Central memory CD8-positive, alpha-beta T cell (primary cell): Measurements from ENCODE around the gene TMBIM4.
"Not testable (repeated sequence)": the region's sequence is repeated elsewhere in the genome, so short reads cannot be mapped to it uniquely, and the experiment has no call there.

Experiments used
- ATAC-seq: fragments of 150-1000 bp; cut with Tn5 transposase; replicated peaks from 2 replicates; pipeline ENCODE4 v1.10.0; 2022; ENCODE audit warnings: mild to moderate bottlenecking, moderate FRiP score, moderate number of reproducible peaks; ENCODE audit not compliant: poor library complexity, severe bottlenecking; ENCODE audit errors: extremely low read depth
- DNase-seq, 2 donors: peaks; one replicate each; pipeline ENCODE4 v3.0.0; 2021; ENCODE audit warnings: low spot score in 2 of 2
- H3K27ac Mint-ChIP-seq: one replicate; pipeline ENCODE4 v1.8.0; 2022; ENCODE audit warnings: low read depth, mild to moderate bottlenecking, moderate library complexity, mixed read lengths
- H3K27me3 Mint-ChIP-seq: one replicate; pipeline ENCODE4 v1.8.0; 2022; ENCODE audit warnings: mixed read lengths
- H3K36me3 Mint-ChIP-seq: one replicate; pipeline ENCODE4 v1.8.0; 2022; ENCODE audit warnings: mild to moderate bottlenecking, moderate library complexity, mixed read lengths; ENCODE audit not compliant: insufficient read depth
- H3K4me1 Mint-ChIP-seq: one replicate; pipeline ENCODE4 v1.8.0; 2022; ENCODE audit warnings: mixed read lengths
- H3K4me3 Mint-ChIP-seq: one replicate; pipeline ENCODE4 v1.8.0; 2022; ENCODE audit warnings: mild to moderate bottlenecking, moderate library complexity, mixed read lengths
- H3K9me3 Mint-ChIP-seq: one replicate; pipeline ENCODE4 v1.8.0; 2022; ENCODE audit warnings: mixed read lengths

The TMBIM4 gene

DNA sequence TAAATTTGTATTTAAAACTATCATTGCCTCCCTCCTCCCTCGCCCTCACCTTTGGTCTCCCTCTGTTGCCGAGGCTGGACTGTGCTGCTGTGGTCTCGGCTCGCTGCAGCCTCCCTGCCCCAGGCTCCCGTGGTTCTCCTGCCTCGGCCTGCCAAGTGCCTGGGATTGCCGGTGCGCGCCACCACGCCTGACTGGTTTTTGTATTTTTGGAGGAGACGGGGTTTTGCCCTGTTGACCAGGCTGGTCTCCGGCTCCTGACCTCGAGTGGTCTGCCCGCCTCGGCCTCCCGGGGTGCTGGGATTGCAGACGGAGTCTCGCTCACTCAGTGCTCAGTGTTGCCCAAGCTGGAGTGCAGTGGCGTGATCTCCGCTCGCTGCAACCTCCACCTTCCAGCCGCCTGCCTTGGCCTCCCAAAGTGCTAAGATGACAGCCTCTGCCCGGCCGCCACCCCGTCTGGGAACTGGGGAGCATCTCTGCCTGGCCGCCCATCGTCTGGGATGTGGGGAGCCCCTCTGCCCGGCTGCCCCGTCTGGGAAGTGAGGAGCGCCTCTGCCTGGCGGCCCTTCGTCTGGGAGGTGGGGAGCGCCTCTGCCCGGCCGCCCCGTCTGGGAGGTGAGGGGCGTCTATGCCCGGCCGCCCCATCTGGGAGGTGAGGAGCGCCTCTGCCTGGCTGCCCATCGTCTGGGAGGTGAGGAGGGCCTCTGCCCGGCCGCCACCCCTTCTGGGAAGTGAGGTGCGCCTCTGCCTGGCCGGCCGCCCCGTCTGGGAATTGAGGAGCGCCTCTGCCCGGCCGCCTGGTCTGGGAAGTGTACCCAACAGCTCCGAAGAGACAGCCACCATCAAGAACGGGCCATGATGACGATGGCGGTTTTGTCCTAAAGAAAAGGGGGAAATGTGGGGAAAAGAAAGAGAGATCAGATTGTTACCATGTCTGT, 4.9 kb upstream of the TMBIM4 start:
- DNase-seq, ATAC-seq, H3K36me3 Mint-ChIP-seq, H3K4me3 Mint-ChIP-seq, H3K9me3 Mint-ChIP-seq, H3K27ac Mint-ChIP-seq, H3K4me1 Mint-ChIP-seq: not testable (repeated sequence)
- peaks cover 31% of the 10 kb centered on the region for H3K27me3 Mint-ChIP-seq

DNA sequence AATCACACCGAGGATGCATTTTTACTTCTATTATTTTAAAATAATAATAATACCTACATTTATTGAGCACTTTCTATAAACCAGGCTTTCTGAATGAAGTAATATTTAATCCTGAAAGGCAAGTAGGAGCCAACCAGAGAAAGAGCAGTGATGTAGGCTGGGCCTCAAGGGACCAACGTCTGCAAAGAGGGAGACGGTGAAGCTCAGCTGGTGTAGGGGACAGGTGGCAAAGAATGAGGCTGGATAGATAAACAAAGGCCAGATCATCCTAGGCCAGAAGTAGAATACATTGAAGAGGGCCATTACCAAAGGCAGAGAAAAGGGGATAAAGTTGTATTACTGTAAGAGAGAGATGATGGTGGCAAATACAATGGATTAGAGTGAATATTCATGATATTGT, 810 bp upstream of the TMBIM4 start:
- peaks cover 19% of the 10 kb centered on the region for H3K36me3 Mint-ChIP-seq
- peaks cover 39% of the 10 kb centered on the region for H3K4me1 Mint-ChIP-seq
- DNase-seq = no peak
- H3K4me3 Mint-ChIP-seq = peak overlapping the region; percentile 95
- H3K27me3 Mint-ChIP-seq = peaks cover 6% of the 10 kb centered on the region
- peak overlapping the region; percentile 99 for H3K27ac Mint-ChIP-seq
- no peaks in the 10 kb centered on the region for H3K9me3 Mint-ChIP-seq
- ATAC-seq = no peak

DNA sequence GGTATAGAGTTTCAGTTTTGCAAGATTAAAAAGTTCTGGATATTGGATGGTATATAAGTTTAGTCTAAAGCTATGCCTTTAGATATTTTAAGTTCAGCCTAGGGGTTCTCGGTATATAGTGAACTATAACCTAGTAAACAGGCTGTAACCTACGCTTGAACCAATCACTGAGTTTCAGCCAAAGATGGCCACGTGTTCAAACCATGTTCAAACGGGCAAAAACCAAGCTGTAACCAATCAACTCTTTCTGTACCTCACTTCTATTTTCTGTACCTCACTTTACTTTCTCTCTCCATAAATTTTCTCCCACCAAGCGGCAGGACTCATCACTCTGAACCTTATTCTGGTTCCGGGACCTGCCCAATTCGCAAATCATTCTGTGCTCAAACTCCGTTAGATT, 1.4 kb downstream of the TMBIM4 start:
- H3K4me1 Mint-ChIP-seq = peaks cover 58% of the 10 kb centered on the region
- peak overlapping the region; percentile 99 for H3K27ac Mint-ChIP-seq
- no peaks in the 10 kb centered on the region for H3K9me3 Mint-ChIP-seq
- ATAC-seq (no peak), DNase-seq (no peak)
- no peaks in the 10 kb centered on the region for H3K27me3 Mint-ChIP-seq
- H3K4me3 Mint-ChIP-seq = peak overlapping the region; percentile 95
- peaks cover 24% of the 10 kb centered on the region for H3K36me3 Mint-ChIP-seq

DNA sequence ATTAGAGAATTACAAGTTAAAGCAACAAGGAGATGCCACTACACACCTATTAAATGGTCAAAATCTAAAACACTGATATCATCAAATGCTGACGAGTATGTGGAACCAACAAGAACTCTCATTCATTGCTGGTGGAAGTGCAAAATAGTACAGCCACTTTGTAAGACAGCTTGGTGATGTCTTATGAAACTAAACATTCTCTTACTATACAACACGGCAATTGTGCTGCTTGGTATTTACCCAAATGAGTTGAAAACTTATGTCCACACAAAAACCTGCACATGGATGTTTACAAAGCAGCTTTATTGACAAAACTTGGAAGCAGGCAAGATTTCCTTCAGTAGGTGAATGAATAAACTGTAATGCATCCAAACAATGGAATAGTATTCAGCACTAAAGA, 3.2 kb downstream of the TMBIM4 start:
- peaks cover 75% of the 10 kb centered on the region for H3K4me1 Mint-ChIP-seq
- ATAC-seq (no peak), DNase-seq (no peak)
- peak overlapping the region; percentile 82 for H3K27ac Mint-ChIP-seq
- peak overlapping the region; percentile 16 for H3K4me3 Mint-ChIP-seq
- peaks cover 24% of the 10 kb centered on the region for H3K36me3 Mint-ChIP-seq
- H3K9me3 Mint-ChIP-seq = no peaks in the 10 kb centered on the region
- H3K27me3 Mint-ChIP-seq = no peaks in the 10 kb centered on the region

DNA sequence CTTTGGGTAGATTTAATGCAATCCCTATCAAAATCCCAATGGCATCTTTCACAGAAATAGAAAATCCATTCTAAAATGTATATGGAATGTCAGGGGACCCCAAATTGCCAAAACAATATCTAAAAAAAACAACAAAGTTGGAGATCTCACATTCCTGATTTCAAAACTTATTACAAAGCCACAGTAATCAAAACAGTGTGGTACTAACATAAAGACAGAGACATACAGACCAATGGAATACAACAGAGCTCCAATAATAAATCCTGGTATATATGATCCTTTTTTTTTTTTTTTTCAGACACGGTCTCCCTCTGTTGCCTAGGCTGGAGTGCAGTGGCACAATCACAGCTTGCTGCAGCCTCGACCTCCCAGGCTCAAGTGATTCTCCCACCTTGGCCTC, 4.7 kb downstream of the TMBIM4 start:
- H3K4me3 Mint-ChIP-seq = no peak overlapping the region
- H3K9me3 Mint-ChIP-seq = no peaks in the 10 kb centered on the region
- peaks cover 67% of the 10 kb centered on the region for H3K4me1 Mint-ChIP-seq
- no peak overlapping the region for H3K27ac Mint-ChIP-seq
- H3K27me3 Mint-ChIP-seq = no peaks in the 10 kb centered on the region
- peaks cover 24% of the 10 kb centered on the region for H3K36me3 Mint-ChIP-seq
- DNase-seq (no peak), ATAC-seq (no peak)

DNA sequence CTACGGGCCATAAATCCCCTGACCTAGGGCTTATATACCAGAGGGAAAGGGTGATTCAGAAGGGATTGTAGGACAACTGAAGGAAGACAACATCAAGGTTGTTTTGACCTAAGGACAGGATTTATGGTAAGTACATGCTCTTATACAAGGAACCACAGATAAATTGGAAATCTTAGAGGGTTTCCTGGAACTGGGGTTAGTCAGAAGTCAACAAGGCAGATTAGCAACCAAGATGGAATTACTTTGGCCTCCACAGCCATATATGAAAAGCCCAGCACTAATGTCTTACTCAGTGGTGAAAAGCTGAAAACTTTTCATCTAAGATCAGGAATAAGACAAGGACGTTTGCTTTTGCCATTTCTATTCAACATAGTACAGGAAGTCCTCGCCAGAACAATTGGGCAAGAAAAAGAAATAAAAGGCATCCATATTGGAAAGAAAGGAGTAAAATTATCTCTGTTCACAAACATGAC, 5.4 kb downstream of the TMBIM4 start:
- H3K4me3 Mint-ChIP-seq = no peak overlapping the region
- H3K27ac Mint-ChIP-seq = peak overlapping the region; percentile 70
- peaks cover 74% of the 10 kb centered on the region for H3K4me1 Mint-ChIP-seq
- peaks cover 21% of the 10 kb centered on the region for H3K36me3 Mint-ChIP-seq
- no peak for DNase-seq
- H3K27me3 Mint-ChIP-seq = no peaks in the 10 kb centered on the region
- no peaks in the 10 kb centered on the region for H3K9me3 Mint-ChIP-seq
- ATAC-seq = no peak

DNA sequence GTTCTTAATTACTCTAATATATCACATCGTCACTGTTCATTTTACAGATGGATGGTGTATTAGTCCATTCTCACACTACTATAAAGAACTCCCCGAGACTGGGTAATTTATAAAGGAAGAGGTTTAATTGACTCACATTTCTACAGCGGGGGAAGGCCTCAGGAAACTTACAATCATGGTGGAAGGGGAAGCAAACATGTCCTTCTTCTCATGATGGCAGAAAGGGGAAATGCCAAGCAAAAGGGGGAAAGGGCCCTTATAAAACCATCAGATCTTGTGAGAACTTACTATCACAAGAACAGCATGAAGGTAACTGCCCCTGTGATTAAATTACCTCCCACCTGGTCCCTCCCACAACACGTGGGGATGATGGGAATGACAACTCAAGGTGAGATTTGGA, 6.5 kb downstream of the TMBIM4 start:
- peak overlapping the region; percentile 70 for H3K27ac Mint-ChIP-seq
- no peak overlapping the region for H3K4me3 Mint-ChIP-seq
- DNase-seq (no peak), ATAC-seq (no peak)
- H3K36me3 Mint-ChIP-seq = peaks cover 12% of the 10 kb centered on the region
- peaks cover 70% of the 10 kb centered on the region for H3K4me1 Mint-ChIP-seq
- no peaks in the 10 kb centered on the region for H3K9me3 Mint-ChIP-seq
- H3K27me3 Mint-ChIP-seq = no peaks in the 10 kb centered on the region

DNA sequence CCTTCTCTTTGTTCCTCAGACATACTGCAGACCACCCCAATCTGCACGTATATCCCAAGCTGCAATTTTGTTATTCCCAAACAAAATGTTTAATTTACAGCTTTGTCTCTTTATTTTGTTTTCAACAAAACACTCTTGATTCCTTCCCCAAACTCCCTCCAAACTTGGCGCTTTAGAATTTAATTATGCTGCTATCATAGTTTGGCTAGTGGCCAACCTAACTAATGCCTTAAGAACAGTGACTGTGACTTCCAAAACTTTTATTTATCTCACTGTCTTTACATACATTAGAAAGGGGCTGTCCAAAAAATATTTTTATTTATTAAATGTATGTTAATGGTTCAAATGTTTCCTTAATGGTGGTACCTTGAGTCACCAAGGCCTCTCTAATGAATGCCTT, 7.1 kb downstream of the TMBIM4 start:
- H3K27me3 Mint-ChIP-seq = no peaks in the 10 kb centered on the region
- no peak overlapping the region for H3K4me3 Mint-ChIP-seq
- no peak for ATAC-seq
- H3K36me3 Mint-ChIP-seq = peaks cover 10% of the 10 kb centered on the region
- H3K4me1 Mint-ChIP-seq = peaks cover 67% of the 10 kb centered on the region
- H3K27ac Mint-ChIP-seq = peak overlapping the region; percentile 70
- no peaks in the 10 kb centered on the region for H3K9me3 Mint-ChIP-seq
- DNase-seq = no peak

DNA sequence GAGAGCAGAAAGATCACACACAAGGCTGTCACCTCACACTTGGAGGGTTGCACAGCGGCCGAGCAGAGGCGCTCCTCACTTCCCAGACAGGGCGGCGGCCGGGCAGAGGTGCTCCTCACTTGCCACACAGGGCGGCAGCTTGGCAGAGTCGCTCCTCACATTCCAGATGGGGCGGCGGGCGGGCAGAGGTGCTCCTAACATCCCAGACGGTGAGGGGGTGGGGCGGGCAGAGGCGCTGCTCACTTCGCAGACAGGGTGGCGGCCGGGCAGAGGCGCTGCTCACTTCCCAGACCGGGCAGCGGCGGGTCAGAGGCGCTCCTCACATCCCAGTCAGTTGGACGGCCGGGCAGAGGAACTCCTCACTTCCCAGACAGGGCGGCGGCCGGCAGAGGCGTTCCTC, 9.1 kb downstream of the TMBIM4 start:
- H3K27me3 Mint-ChIP-seq = no peaks in the 10 kb centered on the region
- H3K36me3 Mint-ChIP-seq = peaks cover 8% of the 10 kb centered on the region
- no peak for DNase-seq
- H3K4me1 Mint-ChIP-seq = peaks cover 73% of the 10 kb centered on the region
- no peak for ATAC-seq
- H3K9me3 Mint-ChIP-seq = no peaks in the 10 kb centered on the region
- H3K27ac Mint-ChIP-seq = no peak overlapping the region
- no peak overlapping the region for H3K4me3 Mint-ChIP-seq

DNA sequence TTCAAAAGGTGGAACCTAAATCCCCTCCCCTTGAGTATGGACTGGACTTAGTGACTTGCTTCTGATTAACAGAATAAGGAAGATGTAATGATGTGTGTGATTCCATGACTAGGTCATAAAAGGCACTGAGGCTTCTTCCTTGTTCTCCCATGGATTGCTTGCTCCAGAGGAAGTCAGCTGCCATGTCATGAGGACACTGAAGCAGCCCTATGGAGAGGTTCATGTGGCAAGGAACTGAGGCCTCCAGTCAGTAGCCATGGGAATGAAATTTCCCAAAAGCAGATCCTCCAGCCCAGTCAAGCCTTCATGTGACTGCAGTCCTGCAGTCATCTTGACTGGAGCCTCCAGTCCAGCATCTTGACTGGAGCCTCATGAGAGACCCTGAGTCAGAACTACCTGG, 10.7 kb downstream of the TMBIM4 start:
- H3K4me3 Mint-ChIP-seq = no peak overlapping the region
- ATAC-seq (no peak), DNase-seq (no peak)
- H3K36me3 Mint-ChIP-seq = peaks cover 3% of the 10 kb centered on the region
- H3K4me1 Mint-ChIP-seq = peaks cover 69% of the 10 kb centered on the region
- H3K27ac Mint-ChIP-seq = peak overlapping the region; percentile 45
- H3K9me3 Mint-ChIP-seq = no peaks in the 10 kb centered on the region
- no peaks in the 10 kb centered on the region for H3K27me3 Mint-ChIP-seq

DNA sequence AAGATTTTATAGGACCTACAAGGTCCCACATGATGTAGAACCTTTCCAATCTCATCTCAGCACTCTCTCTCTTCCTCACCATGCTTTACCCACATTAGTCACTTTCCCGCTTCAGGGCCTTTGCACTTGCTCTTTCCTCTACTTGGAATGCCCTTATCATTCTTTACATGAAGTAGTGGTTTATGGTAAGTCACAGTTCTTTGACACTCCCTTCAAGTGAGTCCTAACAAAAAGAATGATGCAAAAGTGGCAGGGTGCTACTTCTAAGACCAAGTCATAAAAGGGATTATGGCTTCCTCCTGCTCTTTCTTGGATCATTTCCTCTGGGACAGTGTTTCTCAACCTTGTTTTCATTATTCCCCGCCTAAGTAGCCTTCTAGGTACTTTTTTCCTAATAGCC, 13.1 kb downstream of the TMBIM4 start:
- H3K4me1 Mint-ChIP-seq = peaks cover 51% of the 10 kb centered on the region

DNA sequence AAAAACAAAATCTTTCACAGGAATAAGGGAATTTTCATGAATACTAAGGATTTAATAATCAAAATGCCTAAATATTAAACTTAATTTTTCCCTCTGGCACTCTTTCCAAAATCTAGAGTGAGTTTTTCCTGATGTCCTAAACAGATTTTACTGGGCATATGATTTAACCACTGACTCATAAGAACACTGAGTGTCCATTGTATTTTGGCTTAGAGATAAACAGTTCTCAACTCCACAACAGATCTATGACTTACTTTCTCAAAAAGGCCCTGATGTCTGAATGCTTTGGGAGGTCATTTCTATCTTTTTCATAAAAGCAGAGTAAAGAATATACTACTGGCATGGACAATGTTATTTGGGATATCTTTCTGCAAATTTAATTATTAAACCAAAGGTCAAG, 15.0 kb downstream of the TMBIM4 start:
- DNase-seq = no peak
- Mint-ChIP-seq H3K9me3 (no peaks in the 10 kb centered on the region), H3K27me3 (no peaks in the 10 kb centered on the region), H3K36me3 (peaks cover 16% of the 10 kb centered on the region), H3K4me3 (no peak overlapping the region), H3K27ac (peak overlapping the region; percentile 37), H3K4me1 (peaks cover 46% of the 10 kb centered on the region)
- ATAC-seq = no peak

More for the DNA sequence above, 13.1 kb downstream of the TMBIM4 start:
- no peak overlapping the region for H3K4me3 Mint-ChIP-seq
- ATAC-seq (no peak), DNase-seq (no peak)
- H3K27ac Mint-ChIP-seq = peak overlapping the region; percentile 19
- no peaks in the 10 kb centered on the region for H3K9me3 Mint-ChIP-seq
- peaks cover 7% of the 10 kb centered on the region for H3K36me3 Mint-ChIP-seq
- H3K27me3 Mint-ChIP-seq = no peaks in the 10 kb centered on the region

DNA sequence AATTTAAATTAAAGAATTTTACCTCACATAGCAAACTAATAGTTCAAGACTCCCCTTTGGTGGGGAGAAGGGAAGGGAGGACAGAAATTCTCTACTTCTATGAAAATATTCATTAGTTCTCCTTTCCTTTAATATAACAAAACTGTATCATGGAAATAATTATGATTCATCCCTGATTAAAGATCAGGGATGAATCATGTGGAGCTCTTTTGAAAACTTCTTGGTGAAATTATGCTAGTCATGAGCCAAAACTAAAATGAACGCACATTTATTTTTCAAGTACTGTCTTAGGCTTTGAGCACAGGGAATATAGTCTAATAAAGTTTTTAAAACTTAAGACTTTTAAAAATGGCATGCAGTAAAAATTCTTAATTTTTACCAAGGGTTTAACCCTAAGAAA, 17.1 kb downstream of the TMBIM4 start:
- DNase-seq (no peak), ATAC-seq (no peak)
- H3K36me3 Mint-ChIP-seq = peaks cover 28% of the 10 kb centered on the region
- no peaks in the 10 kb centered on the region for H3K9me3 Mint-ChIP-seq
- H3K4me1 Mint-ChIP-seq = peaks cover 42% of the 10 kb centered on the region
- H3K27ac Mint-ChIP-seq = no peak overlapping the region
- no peaks in the 10 kb centered on the region for H3K27me3 Mint-ChIP-seq
- H3K4me3 Mint-ChIP-seq = no peak overlapping the region
